Measurements from ENCODE around the gene MICAL2.
A peak's percentile ranks its signal among the peaks of the same experiment; 100 is the strongest.

MICAL2 gene

DNA sequence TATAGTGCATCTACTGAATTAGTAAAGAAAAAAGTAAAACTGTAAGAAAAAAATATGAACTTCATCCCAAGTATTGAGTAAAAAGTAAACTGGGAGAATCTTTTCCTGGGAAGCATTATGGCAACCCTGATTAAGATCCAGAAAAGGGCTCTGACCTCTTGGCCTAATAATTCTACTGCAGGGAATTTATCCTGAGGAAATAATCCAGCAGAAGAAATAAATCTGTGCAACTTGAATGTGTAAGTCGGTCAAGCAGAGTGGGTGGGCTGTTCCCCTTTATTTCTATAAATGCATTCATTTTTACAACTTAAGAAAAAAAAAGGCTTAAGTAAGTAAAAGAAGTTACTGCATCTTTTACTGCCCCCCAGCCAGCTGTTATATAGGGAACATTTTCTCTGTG is 155.7 kb downstream of the MICAL2 start:
- Histone ChIP-seq H3K18ac (ENCODE audit: low read length) (no peak overlapping the region), H3K9me3 (ENCODE audit: insufficient read depth, low read depth, low read length) (no peaks in the 10 kb centered on the region), H3K23ac (ENCODE audit: low read length) (no peak overlapping the region), H3K27ac (ENCODE audit: low read depth, low read length) (no peak overlapping the region), H2BK120ac (ENCODE audit: insufficient read depth, low read length, poor library complexity) (no peak overlapping the region), H3K79me2 (ENCODE audit: control insufficient read depth, insufficient read depth, low read length, poor library complexity) (no peaks in the 10 kb centered on the region), H4K12ac (ENCODE audit: low read depth, low read length) (no peak overlapping the region), H3K14ac (ENCODE audit: low read length) (no peak overlapping the region), H3K4me1 (ENCODE audit: control insufficient read depth in 1 of 2, insufficient read depth in 2 of 2, low read length in 2 of 2) (peaks cover 10 to 22% of the 10 kb centered on the region in 2 experiments), H2BK5ac (ENCODE audit: low read depth, low read length, poor library complexity) (no peak overlapping the region), H4K91ac (ENCODE audit: low read depth, low read length) (no peak overlapping the region), H3K4me2 (ENCODE audit: low read length) (no peak overlapping the region), H3K9ac (ENCODE audit: low read length) (no peak overlapping the region), H2AFZ (ENCODE audit: insufficient read depth, low read length, poor library complexity) (no peak overlapping the region), H2AK5ac (ENCODE audit: low read length) (no peak overlapping the region), H3K36me3 (ENCODE audit: control insufficient read depth in 1 of 2, insufficient read depth in 2 of 2, low read length in 2 of 2) (peaks cover 0 to 3% of the 10 kb centered on the region in 2 experiments), H4K8ac (ENCODE audit: low read depth, low read length) (no peak overlapping the region), H3K4ac (ENCODE audit: low read depth, low read length) (no peak overlapping the region), H2BK12ac (ENCODE audit: low read length) (no peak overlapping the region), H3K27me3 (ENCODE audit: insufficient read depth, low read length) (no peaks in the 10 kb centered on the region), H3K79me1 (ENCODE audit: low read length) (no peaks in the 10 kb centered on the region), H3K4me3 (ENCODE audit: low read depth, low read length) (no peak overlapping the region)
- WGBS (ENCODE audit: extremely low coverage, insufficient coverage, insufficient read length): no CpG with 5 or more reads among the region's 1 CpG
- no peak for DNase-seq

GRCh38 chr11:12266943-12267342 is 156.6 kb downstream of the MICAL2 start:
- Histone ChIP-seq H2AFZ (ENCODE audit: insufficient read depth, low read length, poor library complexity) (no peak overlapping the region), H3K4me2 (ENCODE audit: low read length) (no peak overlapping the region), H3K14ac (ENCODE audit: low read length) (no peak overlapping the region), H2BK5ac (ENCODE audit: low read depth, low read length, poor library complexity) (no peak overlapping the region), H2BK120ac (ENCODE audit: insufficient read depth, low read length, poor library complexity) (no peak overlapping the region), H4K8ac (ENCODE audit: low read depth, low read length) (no peak overlapping the region), H4K12ac (ENCODE audit: low read depth, low read length) (no peak overlapping the region), H3K79me2 (ENCODE audit: control insufficient read depth, insufficient read depth, low read length, poor library complexity) (no peaks in the 10 kb centered on the region), H3K18ac (ENCODE audit: low read length) (no peak overlapping the region), H3K27me3 (ENCODE audit: insufficient read depth, low read length) (no peaks in the 10 kb centered on the region), H3K23ac (ENCODE audit: low read length) (no peak overlapping the region), H3K79me1 (ENCODE audit: low read length) (no peaks in the 10 kb centered on the region), H2AK5ac (ENCODE audit: low read length) (no peak overlapping the region), H3K36me3 (ENCODE audit: control insufficient read depth in 1 of 2, insufficient read depth in 2 of 2, low read length in 2 of 2) (peaks cover 0 to 3% of the 10 kb centered on the region in 2 experiments), H3K4me3 (ENCODE audit: low read depth, low read length) (no peak overlapping the region), H4K91ac (ENCODE audit: low read depth, low read length) (no peak overlapping the region), H3K9ac (ENCODE audit: low read length) (no peak overlapping the region), H3K9me3 (ENCODE audit: insufficient read depth, low read depth, low read length) (no peaks in the 10 kb centered on the region), H3K4ac (ENCODE audit: low read depth, low read length) (no peak overlapping the region), H3K4me1 (ENCODE audit: control insufficient read depth in 1 of 2, insufficient read depth in 2 of 2, low read length in 2 of 2) (peaks cover 10 to 22% of the 10 kb centered on the region in 2 experiments), H2BK12ac (ENCODE audit: low read length) (no peak overlapping the region), H3K27ac (ENCODE audit: low read depth, low read length) (no peak overlapping the region)
- no peak for DNase-seq
- no CpG with 5 or more reads among the region's 10 CpGs for WGBS (ENCODE audit: extremely low coverage, insufficient coverage, insufficient read length)

GRCh38 chr11:12267921-12268320 is 157.5 kb downstream of the MICAL2 start:
- Histone ChIP-seq H3K27me3 (ENCODE audit: insufficient read depth, low read length) (no peaks in the 10 kb centered on the region), H4K12ac (ENCODE audit: low read depth, low read length) (no peak overlapping the region), H2BK5ac (ENCODE audit: low read depth, low read length, poor library complexity) (no peak overlapping the region), H3K27ac (ENCODE audit: low read depth, low read length) (no peak overlapping the region), H3K79me2 (ENCODE audit: control insufficient read depth, insufficient read depth, low read length, poor library complexity) (no peaks in the 10 kb centered on the region), H2AFZ (ENCODE audit: insufficient read depth, low read length, poor library complexity) (no peak overlapping the region), H3K9me3 (ENCODE audit: insufficient read depth, low read depth, low read length) (no peaks in the 10 kb centered on the region), H3K4ac (ENCODE audit: low read depth, low read length) (no peak overlapping the region), H3K23ac (ENCODE audit: low read length) (no peak overlapping the region), H4K8ac (ENCODE audit: low read depth, low read length) (no peak overlapping the region), H3K4me1 (ENCODE audit: control insufficient read depth in 1 of 2, insufficient read depth in 2 of 2, low read length in 2 of 2) (peaks cover 14 to 26% of the 10 kb centered on the region in 2 experiments), H2BK12ac (ENCODE audit: low read length) (no peak overlapping the region), H3K14ac (ENCODE audit: low read length) (no peak overlapping the region), H3K4me3 (ENCODE audit: low read depth, low read length) (no peak overlapping the region), H2BK120ac (ENCODE audit: insufficient read depth, low read length, poor library complexity) (no peak overlapping the region), H3K18ac (ENCODE audit: low read length) (no peak overlapping the region), H3K9ac (ENCODE audit: low read length) (no peak overlapping the region), H4K91ac (ENCODE audit: low read depth, low read length) (no peak overlapping the region), H2AK5ac (ENCODE audit: low read length) (no peak overlapping the region), H3K36me3 (ENCODE audit: control insufficient read depth in 1 of 2, insufficient read depth in 2 of 2, low read length in 2 of 2) (no peaks in the 10 kb centered on the region), H3K79me1 (ENCODE audit: low read length) (no peaks in the 10 kb centered on the region), H3K4me2 (ENCODE audit: low read length) (no peak overlapping the region)
- no peak for DNase-seq
- WGBS (ENCODE audit: extremely low coverage, insufficient coverage, insufficient read length): no CpG with 5 or more reads among the region's 2 CpGs

DNA sequence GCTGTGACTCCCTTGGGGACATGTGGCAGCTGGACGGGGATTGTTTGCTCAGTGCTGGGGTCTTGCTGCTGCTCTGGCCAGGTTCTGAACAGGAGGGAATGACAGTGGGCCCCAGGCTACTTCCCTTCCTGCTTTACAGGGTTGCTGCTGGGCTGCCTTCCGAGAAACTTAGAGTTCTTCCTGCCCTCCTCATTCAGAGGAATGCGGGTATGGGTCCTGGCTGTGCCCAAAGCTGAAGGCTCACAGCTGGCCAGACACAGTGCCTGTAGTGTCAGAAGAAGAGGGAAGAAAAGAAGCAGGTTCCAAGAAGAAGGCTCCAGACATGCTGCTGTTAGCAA is 158.7 kb downstream of the MICAL2 start:
- Histone ChIP-seq H3K4me2 (ENCODE audit: low read length) (no peak overlapping the region), H3K9me3 (ENCODE audit: insufficient read depth, low read depth, low read length) (no peaks in the 10 kb centered on the region), H3K14ac (ENCODE audit: low read length) (no peak overlapping the region), H3K4ac (ENCODE audit: low read depth, low read length) (no peak overlapping the region), H3K27me3 (ENCODE audit: insufficient read depth, low read length) (no peaks in the 10 kb centered on the region), H4K91ac (ENCODE audit: low read depth, low read length) (no peak overlapping the region), H2BK5ac (ENCODE audit: low read depth, low read length, poor library complexity) (no peak overlapping the region), H3K4me3 (ENCODE audit: low read depth, low read length) (no peak overlapping the region), H2AK5ac (ENCODE audit: low read length) (no peak overlapping the region), H4K12ac (ENCODE audit: low read depth, low read length) (no peak overlapping the region), H2BK12ac (ENCODE audit: low read length) (no peak overlapping the region), H3K27ac (ENCODE audit: low read depth, low read length) (peak overlapping the region; percentile 12), H3K4me1 (ENCODE audit: control insufficient read depth in 1 of 2, insufficient read depth in 2 of 2, low read length in 2 of 2) (peaks cover 14 to 23% of the 10 kb centered on the region in 2 experiments), H3K79me2 (ENCODE audit: control insufficient read depth, insufficient read depth, low read length, poor library complexity) (no peaks in the 10 kb centered on the region), H3K9ac (ENCODE audit: low read length) (no peak overlapping the region), H3K18ac (ENCODE audit: low read length) (no peak overlapping the region), H3K23ac (ENCODE audit: low read length) (no peak overlapping the region), H3K79me1 (ENCODE audit: low read length) (no peaks in the 10 kb centered on the region), H2BK120ac (ENCODE audit: insufficient read depth, low read length, poor library complexity) (no peak overlapping the region), H4K8ac (ENCODE audit: low read depth, low read length) (no peak overlapping the region), H2AFZ (ENCODE audit: insufficient read depth, low read length, poor library complexity) (no peak overlapping the region), H3K36me3 (ENCODE audit: control insufficient read depth in 1 of 2, insufficient read depth in 2 of 2, low read length in 2 of 2) (no peaks in the 10 kb centered on the region)
- peak; percentile 54 to 60 for DNase-seq
- WGBS (ENCODE audit: extremely low coverage, insufficient coverage, insufficient read length): no CpG with 5 or more reads among the region's 3 CpGs

Data from trophoblast cell (in vitro differentiated cells and primary cell).